Esophagus muscularis mucosa (tissue), 4 donors: ENCODE measurements around the gene WFIKKN1.

ENCODE experiments used
- CTCF ChIP-seq, 3 experiments: fragments of 200-600 bp in 2 of 3; fragments of 450-650 bp in 1 of 3; sonication (generic) in 2 of 3; IDR thresholded peaks; one replicate each; pipeline ENCODE4 v1.5.1; 2017 to 2019; ENCODE audit warnings: antibody characterized with exemption in 3 of 3, mild to moderate bottlenecking in 2 of 3, moderate library complexity in 1 of 3
- EP300 ChIP-seq: sonication (generic); formaldehyde crosslinking; IDR thresholded peaks from one replicate; pipeline ENCODE4 v1.6.1; 2017; ENCODE audit warnings: antibody characterized with exemption
- POLR2A ChIP-seq: fragments of 450-650 bp; IDR thresholded peaks from one replicate; pipeline ENCODE4 v1.6.1; 2017; ENCODE audit warnings: antibody characterized with exemption, moderate library complexity, mild to moderate bottlenecking, low read depth
- POLR2AphosphoS5 ChIP-seq, 2 donors: sonication (generic); formaldehyde crosslinking; IDR thresholded peaks; one replicate each; pipeline ENCODE4 v1.6.1; 2017; ENCODE audit warnings: antibody characterized with exemption in 2 of 2

GRCh38 chr16:654034-654433 is 23.2 kb downstream of the WFIKKN1 start:
- TF ChIP-seq POLR2A (no peak), CTCF (IDR thresholded peaks at IDR 0.05) (no peak), POLR2AphosphoS5 (IDR thresholded peaks at IDR 0.05) (no peak), EP300 (no peak)
